ENCODE data around the gene TYROBP. TPM values are rescaled to one million over a fixed set of nuclear protein-coding genes. Genes with fewer than 3 reads are reported as not detected.

TYROBP gene
- total and polyA plus RNA-seq, 4 donors = 17.0 to 1,276 (median 417) TPM

GRCh38 chr19:35949131-35949530, 41.0 kb upstream of the TYROBP start:
- Histone ChIP-seq H3K36me3 (ENCODE audit: control insufficient read depth in 4 of 4, insufficient read depth in 4 of 4, low read length in 4 of 4) (peaks cover 0 to 6% (median 1%) of the 10 kb centered on the region in 4 donors), H3K27me3 (ENCODE audit: control insufficient read depth in 3 of 3, insufficient read depth in 3 of 3, low read length in 2 of 3) (no peaks in the 10 kb centered on the region), H3K4me3 (no peak overlapping the region), H3K27ac (ENCODE audit: low read depth in 1 of 2, low read length in 1 of 2) (no peak overlapping the region), H3K9ac (ENCODE audit: insufficient read depth in 1 of 2, low read length in 2 of 2) (no peak overlapping the region), H3K9me3 (ENCODE audit: control insufficient read depth in 4 of 4, insufficient read depth in 3 of 4, low read length in 3 of 4) (no peaks in the 10 kb centered on the region), H3K4me1 (ENCODE audit: control insufficient read depth in 5 of 5, insufficient read depth in 5 of 5, low read length in 5 of 5) (no peaks in the 10 kb centered on the region)
- no peak for TF ChIP-seq CTCF (IDR thresholded peaks at IDR 0.05; ENCODE audit: control extremely low read depth, extremely low read depth)
- no peak for ATAC-seq (ENCODE audit: insufficient read depth, low FRiP score)
- 44 to 50% methylated on average over 2 of the region's 2 CpGs for WGBS, 2 donors
- peak in 1 of 3 donors; percentile 2 for DNase-seq

GRCh38 chr19:35946203-35946602, 38.1 kb upstream of the TYROBP start:
- no peak overlapping the region for H3K27ac ChIP-seq (ENCODE audit: low read depth in 1 of 2, low read length in 1 of 2)
- 92 to 93% methylated on average over 4 of the region's 4 CpGs for WGBS, 2 donors
- H3K4me3 ChIP-seq = no peak overlapping the region
- peaks cover 0 to 1% (median 0%) of the 10 kb centered on the region in 5 donors for H3K4me1 ChIP-seq (ENCODE audit: control insufficient read depth in 5 of 5, insufficient read depth in 5 of 5, low read length in 5 of 5)
- TF ChIP-seq CTCF (IDR thresholded peaks at IDR 0.05; ENCODE audit: control extremely low read depth, extremely low read depth) = no peak
- H3K9ac ChIP-seq (ENCODE audit: insufficient read depth in 1 of 2, low read length in 2 of 2) = no peak overlapping the region
- no peaks in the 10 kb centered on the region for H3K9me3 ChIP-seq (ENCODE audit: control insufficient read depth in 4 of 4, insufficient read depth in 3 of 4, low read length in 3 of 4)
- ATAC-seq (ENCODE audit: insufficient read depth, low FRiP score) = no peak
- no peaks in the 10 kb centered on the region for H3K27me3 ChIP-seq (ENCODE audit: control insufficient read depth in 3 of 3, insufficient read depth in 3 of 3, low read length in 2 of 3)
- DNase-seq = no peak
- H3K36me3 ChIP-seq (ENCODE audit: control insufficient read depth in 4 of 4, insufficient read depth in 4 of 4, low read length in 4 of 4) = peaks cover 0 to 15% (median 4%) of the 10 kb centered on the region in 4 donors

GRCh38 chr19:35945121-35945790, 37.2 kb upstream of the TYROBP start:
- Histone ChIP-seq H3K9me3 (ENCODE audit: control insufficient read depth in 4 of 4, insufficient read depth in 3 of 4, low read length in 3 of 4) (no peaks in the 10 kb centered on the region), H3K27me3 (ENCODE audit: control insufficient read depth in 3 of 3, insufficient read depth in 3 of 3, low read length in 2 of 3) (no peaks in the 10 kb centered on the region), H3K4me3 (no peak overlapping the region), H3K27ac (ENCODE audit: low read depth in 1 of 2, low read length in 1 of 2) (no peak overlapping the region), H3K9ac (ENCODE audit: insufficient read depth in 1 of 2, low read length in 2 of 2) (no peak overlapping the region), H3K36me3 (ENCODE audit: control insufficient read depth in 4 of 4, insufficient read depth in 4 of 4, low read length in 4 of 4) (peaks cover 0 to 21% (median 4%) of the 10 kb centered on the region in 4 donors), H3K4me1 (ENCODE audit: control insufficient read depth in 5 of 5, insufficient read depth in 5 of 5, low read length in 5 of 5) (peaks cover 0 to 3% (median 0%) of the 10 kb centered on the region in 5 donors)
- no peak for DNase-seq
- no peak for TF ChIP-seq CTCF (IDR thresholded peaks at IDR 0.05; ENCODE audit: control extremely low read depth, extremely low read depth)
- WGBS, 2 donors = 94 to 97% methylated on average over 11 of the region's 11 CpGs
- ATAC-seq (ENCODE audit: insufficient read depth, low FRiP score) = no peak
